Spinal cord (tissue), 10 donors: ENCODE data around the gene TUBB6. TPM values are rescaled to one million over a fixed set of nuclear protein-coding genes. Genes with fewer than 3 reads are reported as not detected.

Experiments
- DNase-seq, 6 donors: peaks; one replicate each; pipeline versions ENCODE4 v3.0.0 to v3.0.0-alpha.2; 2013 to 2015; ENCODE audit warnings: low spot score in 6 of 6, low read depth in 4 of 6
- H3K27ac ChIP-seq: one replicate; pipeline ENCODE4 v1.5.1; 2013; ENCODE audit warnings: low read depth, low read length, control low read depth
- H3K27me3 ChIP-seq: one replicate; pipeline ENCODE4 v1.6.1; 2013; ENCODE audit warnings: low read length; ENCODE audit not compliant: control insufficient read depth, insufficient read depth
- H3K36me3 ChIP-seq: one replicate; pipeline ENCODE4 v1.6.1; 2013; ENCODE audit warnings: low read length; ENCODE audit not compliant: control insufficient read depth, insufficient read depth
- H3K4me1 ChIP-seq: one replicate; pipeline ENCODE4 v1.6.1; 2013; ENCODE audit warnings: low read length; ENCODE audit not compliant: control insufficient read depth, insufficient read depth
- H3K4me3 ChIP-seq: one replicate; pipeline ENCODE4 v1.5.1; 2013; ENCODE audit warnings: low read depth, low read length, control low read depth
- H3K9me3 ChIP-seq: one replicate; pipeline ENCODE4 v1.6.1; 2013; ENCODE audit warnings: low read length; ENCODE audit not compliant: control insufficient read depth, insufficient read depth
- WGBS: methylation state at CpG from one replicate; pipeline ENCODE4 v1.1.5; 2013; ENCODE audit warnings: missing lambda C conversion rate; ENCODE audit not compliant: insufficient coverage; 5-methylcytosine and 5-hydroxymethylcytosine counted together
- polyA plus RNA-seq, 2 donors: library from polyadenylated mRNA; unstranded; fragments of 120-200 nt; gene quantifications; one replicate each; pipeline ENCODE4 v1.2.1, GENCODE V29; 2013; ENCODE audit not compliant: insufficient read length in 2 of 2
- total RNA-seq, 2 donors: library from RNA; depleted of rRNA in 1 of 2; stranded (reverse); fragments of 120-200 nt in 1 of 2; fragments of >200 nt in 1 of 2; gene quantifications; one replicate each; pipeline versions ENCODE4 v1.2.3 to v1.2.4, GENCODE V29; 2013 to 2014
- donor health status: healthy.

The TUBB6 gene
- total and polyA plus RNA-seq, 4 donors: 42.9 to 163 (median 87.3) TPM

DNA sequence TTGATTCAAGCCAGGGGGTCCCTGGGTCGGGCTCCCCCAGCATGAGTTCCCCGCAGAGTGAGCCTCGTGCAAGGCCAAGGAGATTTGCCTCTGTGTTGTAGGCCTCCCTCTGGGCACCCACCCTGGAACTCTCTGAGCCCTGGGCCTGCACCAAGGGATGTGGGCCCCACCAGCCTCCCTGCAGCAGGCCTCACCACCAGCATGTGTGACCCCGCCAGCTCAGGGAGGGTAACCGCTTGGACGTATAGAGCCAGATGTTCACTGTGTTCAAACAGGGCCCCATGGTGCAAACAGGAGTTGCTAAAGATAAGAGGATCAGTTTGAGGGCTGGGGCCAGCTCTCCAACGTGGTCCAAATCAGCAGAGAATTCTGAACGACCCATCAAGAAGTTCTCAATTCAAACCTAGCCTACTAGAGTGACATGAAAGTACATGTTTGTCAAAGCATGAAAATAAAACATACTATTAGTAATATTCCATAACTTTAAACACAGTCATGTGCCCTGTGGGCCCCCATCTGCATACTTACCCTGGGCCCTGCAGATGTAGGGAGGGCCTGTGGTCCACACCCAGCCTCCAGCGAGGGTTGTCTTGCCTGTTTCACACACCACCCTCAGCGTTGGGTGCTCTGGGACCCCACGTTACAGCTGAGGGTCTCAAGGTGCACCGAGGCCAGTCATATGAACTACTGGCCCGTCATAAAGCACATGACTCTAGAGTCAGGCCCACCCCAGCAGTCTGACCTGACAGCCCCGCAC lies 5.5 kb upstream of the TUBB6 start:
- Histone ChIP-seq H3K36me3 (no peaks in the 10 kb centered on the region), H3K9me3 (no peaks in the 10 kb centered on the region), H3K27me3 (peaks cover 23% of the 10 kb centered on the region), H3K4me3 (no peak overlapping the region), H3K27ac (no peak overlapping the region), H3K4me1 (peaks cover 10% of the 10 kb centered on the region)
- WGBS: 91% methylated on average over 9 of the region's 14 CpGs
- no peak for DNase-seq

DNA sequence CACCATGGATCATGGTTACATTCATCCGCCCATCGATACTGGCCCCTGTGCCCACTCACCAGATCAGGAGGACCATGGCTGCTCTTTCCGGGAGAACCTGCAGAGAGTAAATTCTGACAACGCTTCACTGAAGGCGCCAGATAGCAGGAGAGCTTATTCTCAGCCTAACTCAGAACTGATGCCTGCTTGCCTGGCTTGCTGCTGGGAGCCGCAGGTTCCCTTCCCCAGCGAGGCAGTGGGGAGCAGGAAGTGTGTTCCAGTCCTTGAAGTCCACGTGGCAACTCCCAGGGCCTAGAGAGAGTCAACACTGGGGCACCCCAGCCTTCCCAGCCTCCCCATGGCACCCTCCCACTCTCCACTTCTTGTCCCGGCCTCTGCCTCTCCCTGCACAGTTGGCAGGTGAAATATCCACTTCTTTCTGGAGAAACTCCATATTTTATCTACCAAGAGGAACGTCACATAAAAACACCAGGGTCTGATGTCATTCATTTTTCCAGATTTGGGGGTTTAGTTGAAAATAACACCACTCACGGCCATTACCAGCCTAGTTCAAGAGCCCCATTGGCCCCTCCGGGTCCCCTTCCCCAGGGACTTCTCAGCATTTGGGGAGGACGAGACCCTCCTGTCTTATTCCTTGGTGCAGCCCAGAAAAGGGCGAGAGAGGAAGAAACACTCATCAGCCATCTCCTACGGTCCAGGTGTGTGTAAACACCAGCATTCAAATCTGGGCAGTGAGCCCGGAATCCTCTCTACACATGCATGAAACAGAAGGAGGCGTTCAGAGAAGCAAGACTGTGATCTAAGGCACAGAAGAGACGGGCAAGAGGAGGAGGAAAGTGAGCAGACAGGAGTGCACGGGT lies 3.5 kb upstream of the TUBB6 start:
- 74% methylated on average over 14 of the region's 19 CpGs for WGBS
- H3K9me3 ChIP-seq: no peaks in the 10 kb centered on the region
- H3K27me3 ChIP-seq: peaks cover 36% of the 10 kb centered on the region
- peak in 2 of 6 donors; percentile 45 to 66 for DNase-seq
- no peaks in the 10 kb centered on the region for H3K36me3 ChIP-seq
- H3K4me3 ChIP-seq: no peak overlapping the region
- H3K4me1 ChIP-seq: peaks cover 19% of the 10 kb centered on the region
- H3K27ac ChIP-seq: no peak overlapping the region

DNA sequence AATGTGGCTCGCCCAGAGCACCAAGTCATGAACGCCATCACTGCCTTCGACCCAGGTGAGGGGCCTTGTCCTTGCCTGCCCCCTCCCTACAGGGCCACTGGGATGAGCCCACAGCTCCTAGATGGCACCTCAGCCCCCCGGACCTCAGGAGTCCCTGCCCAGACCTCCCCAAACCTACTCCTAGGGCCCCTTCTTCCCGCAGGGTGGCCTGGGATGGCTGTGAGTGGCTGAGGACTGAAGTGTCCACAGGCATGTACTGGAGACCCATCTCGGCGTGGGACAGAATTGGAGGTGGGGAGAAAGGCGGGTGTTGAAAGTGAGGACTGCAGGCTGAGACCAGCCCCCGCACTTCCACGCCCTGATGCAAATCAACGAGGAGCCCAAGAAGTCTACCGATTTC lies 2.8 kb upstream of the TUBB6 start:
- no peaks in the 10 kb centered on the region for H3K36me3 ChIP-seq
- no peaks in the 10 kb centered on the region for H3K9me3 ChIP-seq
- H3K27me3 ChIP-seq: peaks cover 40% of the 10 kb centered on the region
- H3K4me1 ChIP-seq: peaks cover 19% of the 10 kb centered on the region
- WGBS: 87% methylated on average over 5 of the region's 12 CpGs
- H3K27ac ChIP-seq: no peak overlapping the region
- no peak for DNase-seq
- H3K4me3 ChIP-seq: no peak overlapping the region

DNA sequence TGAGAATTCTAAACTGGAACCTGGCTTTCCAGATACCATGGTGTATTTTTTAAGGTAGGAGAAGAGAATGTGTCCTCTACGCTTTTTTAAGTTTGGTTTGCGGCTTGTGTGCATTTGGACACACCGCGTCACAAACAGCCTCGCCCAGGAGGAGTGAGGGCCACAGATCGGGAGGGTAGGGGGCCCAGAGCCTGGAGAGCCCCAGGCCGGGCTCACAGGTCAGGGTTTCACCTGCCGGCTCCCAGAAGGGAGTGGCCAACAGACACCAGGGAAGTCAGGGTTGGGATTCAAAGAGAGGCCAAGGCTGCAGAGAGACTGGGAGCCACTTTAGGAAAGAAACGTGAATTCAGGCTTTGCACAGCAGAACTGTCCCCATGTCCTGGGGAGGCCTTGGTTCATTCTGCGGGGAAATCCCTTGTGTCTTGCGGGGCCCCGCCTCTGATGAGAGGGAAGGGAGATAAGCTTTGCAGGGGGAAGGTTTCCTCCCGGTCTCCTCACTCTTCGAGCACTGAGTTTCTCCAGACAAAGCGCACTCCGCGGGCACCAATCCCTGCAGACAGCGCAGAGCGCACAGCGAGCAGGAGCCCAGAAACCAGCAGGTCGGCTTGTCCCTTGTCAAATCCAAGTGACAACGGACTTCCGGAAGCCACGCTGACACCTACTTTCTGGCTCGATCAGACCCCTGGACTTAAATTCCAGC lies 2.0 kb upstream of the TUBB6 start:
- no peak for DNase-seq
- peaks cover 19% of the 10 kb centered on the region for H3K4me1 ChIP-seq
- H3K27me3 ChIP-seq: peaks cover 40% of the 10 kb centered on the region
- H3K27ac ChIP-seq: no peak overlapping the region
- 50% methylated on average over 20 of the region's 25 CpGs for WGBS
- H3K36me3 ChIP-seq: no peaks in the 10 kb centered on the region
- no peaks in the 10 kb centered on the region for H3K9me3 ChIP-seq
- H3K4me3 ChIP-seq: no peak overlapping the region

DNA sequence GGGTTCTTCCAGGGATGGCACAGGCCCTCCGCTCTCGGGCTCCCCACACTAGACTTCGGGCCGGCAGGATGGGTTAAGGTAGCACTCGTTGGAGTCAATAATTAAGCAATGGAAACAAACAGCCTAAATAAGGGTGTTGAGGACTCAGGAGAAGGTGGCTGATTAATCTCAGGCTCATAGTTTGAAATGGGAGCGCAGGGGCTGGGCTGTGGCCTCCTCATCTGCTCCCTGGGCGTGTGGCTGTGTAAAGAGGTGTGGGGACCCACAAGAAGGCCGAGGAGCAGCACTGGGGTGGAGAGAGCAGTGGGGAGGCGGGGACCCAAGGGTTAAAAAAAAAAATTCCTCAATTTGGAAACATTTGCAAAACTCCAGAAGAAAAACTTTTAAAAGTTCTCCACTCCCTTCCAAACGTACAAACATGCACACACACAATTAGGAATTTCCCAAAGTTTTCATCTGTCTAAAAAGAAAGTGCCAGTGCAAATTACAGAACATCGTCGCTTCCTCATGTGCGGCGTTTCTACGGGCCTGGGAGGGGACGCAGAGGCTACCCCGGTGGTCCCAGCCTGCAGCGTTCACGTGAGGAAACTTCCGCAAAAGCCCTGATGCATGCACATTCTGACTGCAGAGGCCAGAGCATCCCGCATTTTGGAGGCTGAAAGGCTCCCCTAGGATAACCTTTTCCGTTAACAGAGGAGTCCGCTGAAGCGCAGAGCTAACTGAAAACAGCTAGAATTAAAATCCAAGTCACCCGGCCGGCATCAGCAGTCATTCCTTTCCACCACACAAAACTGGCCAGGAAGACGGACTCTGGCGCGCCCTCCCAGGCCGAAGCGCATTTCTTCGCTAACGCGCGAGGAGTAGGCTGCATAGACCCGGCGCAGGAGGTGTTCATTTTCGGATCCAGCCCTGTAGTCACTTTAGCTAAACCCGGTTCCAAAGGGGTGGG lies 1.0 kb upstream of the TUBB6 start:
- Histone ChIP-seq H3K4me3 (peak overlapping the region; percentile 49), H3K9me3 (no peaks in the 10 kb centered on the region), H3K27ac (peak overlapping the region; percentile 82), H3K4me1 (peaks cover 19% of the 10 kb centered on the region), H3K27me3 (peaks cover 40% of the 10 kb centered on the region), H3K36me3 (no peaks in the 10 kb centered on the region)
- 13% methylated on average over 36 of the region's 39 CpGs for WGBS
- peak in 2 of 6 donors; percentile 42 to 65 for DNase-seq

DNA sequence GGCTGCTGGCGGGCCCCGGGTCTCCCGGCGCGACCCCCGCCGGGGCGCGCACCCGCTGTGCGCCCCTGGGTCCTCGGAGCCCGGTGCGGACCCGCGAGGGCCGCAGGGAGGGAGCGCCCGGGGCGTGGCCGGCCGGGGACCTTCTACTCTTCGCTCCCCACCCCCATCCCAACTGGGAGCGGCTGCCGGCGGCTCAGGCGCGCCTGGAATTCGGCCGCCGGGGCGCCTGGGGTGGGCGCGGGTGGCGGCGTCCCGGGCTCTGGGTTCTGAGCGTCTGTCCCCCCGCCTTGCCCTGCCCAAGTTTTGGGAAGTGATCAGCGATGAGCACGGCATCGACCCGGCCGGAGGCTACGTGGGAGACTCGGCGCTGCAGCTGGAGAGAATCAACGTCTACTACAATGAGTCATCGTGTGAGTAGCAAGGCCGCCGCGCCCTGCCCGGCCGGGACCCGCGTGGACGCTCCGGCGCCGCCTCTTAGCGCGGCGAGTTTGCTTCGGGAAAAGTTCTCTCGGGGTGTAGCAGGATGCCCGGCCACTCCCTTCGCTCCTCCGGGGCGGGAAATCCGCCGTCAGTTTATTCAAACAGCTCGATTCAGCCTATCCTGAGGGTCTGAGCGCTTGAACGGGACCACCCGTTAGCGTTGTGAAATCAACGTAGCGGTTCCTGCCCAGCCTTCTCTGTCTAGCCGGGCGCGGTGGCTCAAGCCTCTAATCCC lies 502 bp downstream of the TUBB6 start:
- peak overlapping the region; percentile 61 for H3K4me3 ChIP-seq
- WGBS: under 1% methylated on average over 81 of the region's 81 CpGs
- H3K27me3 ChIP-seq: peaks cover 40% of the 10 kb centered on the region
- no peaks in the 10 kb centered on the region for H3K9me3 ChIP-seq
- no peaks in the 10 kb centered on the region for H3K36me3 ChIP-seq
- peak overlapping the region; percentile 79 for H3K27ac ChIP-seq
- H3K4me1 ChIP-seq: peaks cover 19% of the 10 kb centered on the region
- DNase-seq: peak in 2 of 6 donors; percentile 66 to 78

DNA sequence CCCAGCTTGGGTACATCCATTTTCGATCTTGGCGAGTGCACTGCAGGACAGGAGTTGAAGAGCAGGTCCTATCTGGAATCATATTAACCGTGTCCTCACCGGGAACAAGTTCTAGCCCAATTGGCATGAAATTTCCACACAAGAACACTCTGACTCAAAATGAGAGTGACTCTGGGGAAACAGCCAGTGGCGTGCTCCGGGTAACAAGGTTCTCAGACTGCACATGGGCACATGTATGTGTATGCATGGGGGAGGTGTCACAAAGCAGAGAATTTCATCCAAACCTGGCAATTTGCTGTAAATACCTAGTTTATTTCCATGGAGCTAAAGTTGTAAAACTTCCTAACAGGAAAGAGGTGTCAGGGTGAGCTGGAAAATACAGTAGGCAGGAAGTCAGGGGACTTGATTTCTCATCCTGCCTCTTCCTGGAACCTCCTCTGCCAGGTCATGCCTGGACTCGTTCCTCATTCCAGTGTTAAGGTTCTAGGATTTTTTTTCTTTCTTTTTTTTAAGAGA lies 1.7 kb downstream of the TUBB6 start:
- Histone ChIP-seq H3K27me3 (peaks cover 40% of the 10 kb centered on the region), H3K4me3 (peak overlapping the region; percentile 61), H3K27ac (no peak overlapping the region), H3K36me3 (no peaks in the 10 kb centered on the region), H3K9me3 (no peaks in the 10 kb centered on the region), H3K4me1 (peaks cover 19% of the 10 kb centered on the region)
- DNase-seq: no peak
- WGBS: 74% methylated on average over 4 of the region's 7 CpGs

DNA sequence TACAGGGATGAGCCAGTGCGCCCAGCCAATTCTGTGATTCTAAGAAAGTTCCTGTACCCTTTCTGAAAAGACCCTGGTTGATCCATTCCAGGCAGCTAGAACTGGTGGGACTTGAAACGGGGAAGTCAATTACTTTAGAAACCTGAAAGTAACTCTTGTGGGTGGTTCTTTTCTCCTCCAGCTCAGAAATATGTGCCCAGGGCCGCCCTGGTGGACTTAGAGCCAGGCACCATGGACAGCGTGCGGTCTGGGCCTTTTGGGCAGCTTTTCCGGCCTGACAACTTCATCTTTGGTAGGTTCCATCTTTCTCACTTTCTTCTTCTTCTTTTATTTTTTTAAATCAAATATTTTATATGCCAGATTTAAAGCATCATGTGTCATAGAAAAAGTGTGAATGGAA lies 2.7 kb downstream of the TUBB6 start:
- Histone ChIP-seq H3K4me3 (no peak overlapping the region), H3K4me1 (peaks cover 19% of the 10 kb centered on the region), H3K27me3 (peaks cover 35% of the 10 kb centered on the region), H3K36me3 (no peaks in the 10 kb centered on the region), H3K27ac (no peak overlapping the region), H3K9me3 (no peaks in the 10 kb centered on the region)
- 93% methylated on average over 5 of the region's 6 CpGs for WGBS
- no peak for DNase-seq
